Stomach (tissue), 9 donors: ENCODE measurements around the gene ID4. TPM values are rescaled to one million over a fixed set of nuclear protein-coding genes. Genes with fewer than 3 reads are reported as not detected.

ENCODE experiments used
- DNase-seq, 2 donors: peaks; one replicate each; pipeline versions ENCODE4 v3.0.0 to v3.0.0-alpha.2; 2013 to 2019
- H3K27ac ChIP-seq, 5 donors: fragments of 200-600 bp in 4 of 5; sonication (generic) in 4 of 5; one replicate each; pipeline ENCODE4 v1.5.1; 2013 to 2019; ENCODE audit warnings: mild to moderate bottlenecking in 1 of 5, moderate library complexity in 1 of 5
- H3K27me3 ChIP-seq, 3 donors: fragments of 200-600 bp; sonication (generic); one replicate each; pipeline ENCODE4 v1.5.1; 2017 to 2019; ENCODE audit warnings: mixed run types in 1 of 3
- H3K36me3 ChIP-seq, 4 donors: fragments of 200-600 bp; sonication (generic); 1 replicate in 3 of 4; 2 replicates in 1 of 4; pipeline ENCODE4 v1.5.1; 2016 to 2019
- H3K4me1 ChIP-seq, 4 donors: fragments of 200-600 bp; sonication (generic); one replicate each; pipeline ENCODE4 v1.5.1; 2016 to 2019
- H3K4me3 ChIP-seq, 4 donors: fragments of 200-600 bp; sonication (generic) in 3 of 4; one replicate each; pipeline ENCODE4 v1.5.1; 2016 to 2019; ENCODE audit warnings: mild to moderate bottlenecking in 1 of 4
- H3K9me3 ChIP-seq, 4 donors: fragments of 200-600 bp; sonication (generic); one replicate each; pipeline ENCODE4 v1.5.1; 2016 to 2019
- CTCF ChIP-seq, 7 experiments: fragments of 450-650 bp in 4 of 7; fragments of 200-600 bp in 3 of 7; sonication (generic) in 3 of 7; IDR thresholded peaks; one replicate each; pipeline ENCODE4 v1.5.1; 2016 to 2019; ENCODE audit warnings: antibody characterized with exemption in 7 of 7, control low read depth in 2 of 7, mild to moderate bottlenecking in 1 of 7
- EP300 ChIP-seq: sonication (generic); formaldehyde crosslinking; IDR thresholded peaks from one replicate; pipeline ENCODE4 v1.6.1; 2017; ENCODE audit warnings: antibody characterized with exemption
- POLR2A ChIP-seq, 4 donors: fragments of 450-650 bp; IDR thresholded peaks; one replicate each; pipeline ENCODE4 v1.6.1; 2016; ENCODE audit warnings: antibody characterized with exemption in 4 of 4, control low read depth in 2 of 4, mild to moderate bottlenecking in 1 of 4, moderate library complexity in 1 of 4
- POLR2AphosphoS5 ChIP-seq, 3 donors: sonication (generic); formaldehyde crosslinking; IDR thresholded peaks; one replicate each; pipeline ENCODE4 v1.6.1; 2016; ENCODE audit warnings: antibody characterized with exemption in 3 of 3
- WGBS, 5 donors: extraction: QIAGEN DNeasy Blood & Tissue Kit in 3 of 5; methylation state at CpG; one replicate each; pipeline versions ENCODE4 v1.1.5 to v1.1.7; 2013 to 2018; 5-methylcytosine and 5-hydroxymethylcytosine counted together
- intact Hi-C: fragments of 100-400 bp; cut with DNase I; formaldehyde crosslinking; loops from one replicate; pipeline ENCODE4 v1.15.1; 2023; ENCODE audit warnings: low total_unique reads
- polyA plus RNA-seq, 3 donors: library from polyadenylated mRNA; stranded (reverse); fragments of 200-250 nt; gene quantifications; one replicate each; pipeline ENCODE4 v1.2.3, GENCODE V29; 2013
- total RNA-seq, 5 donors: library from RNA; depleted of rRNA; stranded (reverse); fragments of >200 nt; gene quantifications; one replicate each; pipeline versions ENCODE4 v1.1.0 to v1.2.3, GENCODE V29; 2014 to 2016
- donor health status: healthy with polysubstance abuse.
- donor health status: Bipolar disorder and iron deficiency.
- donor health status: healthy.

ID4 gene
- total and polyA plus RNA-seq, 8 donors = 5.3 to 86.5 (median 18.8) TPM; not detected in 1

- no peaks in the 10 kb centered on the region for H3K27me3 ChIP-seq
- H3K4me3 ChIP-seq = no peak overlapping the region
- H3K9me3 ChIP-seq = no peaks in the 10 kb centered on the region
- WGBS, 5 donors = 75 to 88% (median 82%) methylated on average over 2 of the region's 2 CpGs
- no peak for DNase-seq
- no peak for TF ChIP-seq POLR2AphosphoS5 (IDR thresholded peaks at IDR 0.05)
- TF ChIP-seq CTCF (IDR thresholded peaks at IDR 0.05) = no peak
- TF ChIP-seq POLR2A (IDR thresholded peaks at IDR 0.05) = no peak
- no peaks in the 10 kb centered on the region for H3K4me1 ChIP-seq
- no peak overlapping the region for H3K27ac ChIP-seq
- H3K36me3 ChIP-seq = no peaks in the 10 kb centered on the region
- intact Hi-C loops = no loop called here
These were observed 42.9 kb downstream of the ID4 start for GRCh38 chr6:19880066-19880465.

GRCh38 chr6:19891451-19891850, 54.3 kb downstream of the ID4 start:
- no peaks in the 10 kb centered on the region for H3K9me3 ChIP-seq
- TF ChIP-seq EP300 (no peak), POLR2A (IDR thresholded peaks at IDR 0.05) (no peak), POLR2AphosphoS5 (IDR thresholded peaks at IDR 0.05) (no peak), CTCF (IDR thresholded peaks at IDR 0.05) (no peak)
- no peak for DNase-seq
- no peaks in the 10 kb centered on the region for H3K27me3 ChIP-seq
- no peak overlapping the region for H3K4me3 ChIP-seq
- H3K4me1 ChIP-seq = no peaks in the 10 kb centered on the region
- no peaks in the 10 kb centered on the region for H3K36me3 ChIP-seq
- WGBS, 5 donors = 84 to 91% (median 90%) methylated on average over 5 of the region's 5 CpGs
- H3K27ac ChIP-seq = no peak overlapping the region
- intact Hi-C loops = no loop called here
